Endodermal cell (in vitro differentiated cells): ENCODE data around the gene NFYA. TPM values are rescaled to one million over a fixed set of nuclear protein-coding genes. Genes with fewer than 3 reads are reported as not detected.

Experiments used
- DNase-seq: peaks from one replicate; pipeline ENCODE4 v3.0.0-alpha.2; 2017
- H3K27ac ChIP-seq: 2 replicates; pipeline ENCODE4 v1.5.1; 2013; ENCODE audit warnings: mild to moderate bottlenecking, low read depth, low read length, moderate library complexity
- H3K27me3 ChIP-seq: 2 replicates; pipeline ENCODE4 v1.6.1; 2013; ENCODE audit warnings: mild to moderate bottlenecking, low read length, moderate library complexity; ENCODE audit not compliant: insufficient read depth, control insufficient read depth, poor library complexity, severe bottlenecking
- H3K36me3 ChIP-seq: 2 replicates; pipeline ENCODE4 v1.7.0; 2013; ENCODE audit warnings: mild to moderate bottlenecking, low read length, moderate library complexity; ENCODE audit not compliant: control insufficient read depth, insufficient read depth
- H3K4me1 ChIP-seq: one replicate; pipeline ENCODE4 v1.7.0; 2013; ENCODE audit warnings: low read length; ENCODE audit not compliant: control insufficient read depth, insufficient read depth
- H3K4me3 ChIP-seq: 2 replicates; pipeline ENCODE4 v1.5.1; 2013; ENCODE audit warnings: mild to moderate bottlenecking, low read length, moderate library complexity
- H3K9ac ChIP-seq: 2 replicates; pipeline ENCODE4 v1.6.1; 2013; ENCODE audit warnings: mild to moderate bottlenecking, low read length, moderate library complexity; ENCODE audit not compliant: poor library complexity, severe bottlenecking; ENCODE audit errors: extremely low read depth
- H3K9me3 ChIP-seq: 2 replicates; pipeline ENCODE4 v1.6.1; 2013; ENCODE audit warnings: mild to moderate bottlenecking, low read length, moderate library complexity; ENCODE audit not compliant: control insufficient read depth
- H3K27ac Mint-ChIP-seq: 2 replicates; pipeline ENCODE4 v1.8.0; 2020; ENCODE audit warnings: mixed read lengths
- H3K27me3 Mint-ChIP-seq: 2 replicates; pipeline ENCODE4 v1.8.0; 2021; ENCODE audit warnings: mild to moderate bottlenecking, mixed read lengths; ENCODE audit not compliant: insufficient read depth
- H3K36me3 Mint-ChIP-seq: 2 replicates; pipeline ENCODE4 v1.8.0; 2020; ENCODE audit warnings: low read depth, mixed read lengths
- H3K4me1 Mint-ChIP-seq: 2 replicates; pipeline ENCODE4 v1.8.0; 2020; ENCODE audit warnings: mixed read lengths
- H3K4me3 Mint-ChIP-seq: 2 replicates; pipeline ENCODE4 v1.8.0; 2020; ENCODE audit warnings: mild to moderate bottlenecking, moderate library complexity, mixed read lengths
- H3K9me3 Mint-ChIP-seq: 2 replicates; pipeline ENCODE4 v1.8.0; 2020; ENCODE audit warnings: mild to moderate bottlenecking, mixed read lengths
- WGBS, 2 experiments: methylation state at CpG; one replicate each; pipeline versions ENCODE4 v1.1.5 to v1.1.7; 2013; ENCODE audit warnings: missing lambda C conversion rate in 2 of 2, mixed read lengths in 1 of 2; ENCODE audit not compliant: insufficient coverage in 1 of 2, insufficient read length in 1 of 2; 5-methylcytosine and 5-hydroxymethylcytosine counted together
- total RNA-seq, 2 donors: library from RNA; stranded (reverse); fragmentation: NEBNext Ultra II Directional in 1 of 2; extraction: Animal tissue kit (Norgen Biotek cat#: 25700) in 1 of 2; gene quantifications; 2 replicates in 1 of 2; 3 replicates in 1 of 2; pipeline ENCODE4 v1.2.1, GENCODE V29; 2021
- TF ChIP-seq, protein P1 (sequence below): fragments of 200-600 bp; sonication (generic); conservative IDR thresholded peaks from 2 replicates; pipeline ENCODE4 v1.5.0; 2021; ENCODE audit warnings: antibody characterized with exemption, mild to moderate bottlenecking

Gene NFYA
- total RNA-seq, 2 donors from 2014 or later: 44.8 to 45.8 TPM

DNA sequence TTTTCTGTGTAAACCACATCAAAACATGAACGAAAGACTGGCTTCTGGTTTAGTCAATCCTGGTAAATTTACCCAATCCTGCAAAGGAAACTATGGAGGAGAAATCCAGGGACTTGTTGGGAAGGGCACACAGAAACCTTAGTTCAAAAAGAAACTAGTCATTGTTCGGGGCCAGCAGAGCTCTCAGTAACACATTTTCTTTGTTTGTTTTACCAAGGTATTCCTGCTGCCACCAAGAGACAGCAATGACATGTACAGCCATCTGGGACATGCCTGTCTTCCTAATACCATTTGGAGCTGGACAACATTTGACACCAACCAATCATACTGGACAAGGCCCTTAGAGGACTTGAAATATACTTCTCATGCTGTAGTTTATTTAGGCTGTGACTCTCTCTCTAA lies 8.9 kb upstream of the NFYA start:
- H3K36me3 ChIP-seq: peaks cover 18% of the 10 kb centered on the region
- H3K4me3 ChIP-seq: no peak overlapping the region
- DNase-seq: no peak
- 91 to 94% methylated on average over 2 of the region's 2 CpGs for WGBS, 2 experiments
- H3K36me3 Mint-ChIP-seq: peaks cover 24% of the 10 kb centered on the region
- no peaks in the 10 kb centered on the region for H3K9me3 Mint-ChIP-seq
- H3K27me3 Mint-ChIP-seq: no peaks in the 10 kb centered on the region
- H3K27ac ChIP-seq: no peak overlapping the region
- H3K9me3 ChIP-seq: no peaks in the 10 kb centered on the region
- peaks cover 57% of the 10 kb centered on the region for H3K4me1 Mint-ChIP-seq
- H3K27me3 ChIP-seq: no peaks in the 10 kb centered on the region
- no peak overlapping the region for H3K4me3 Mint-ChIP-seq
- H3K4me1 ChIP-seq: peaks cover 20% of the 10 kb centered on the region
- no peak overlapping the region for H3K9ac ChIP-seq
- no peak overlapping the region for H3K27ac Mint-ChIP-seq
- TF ChIP-seq, protein P1, sequence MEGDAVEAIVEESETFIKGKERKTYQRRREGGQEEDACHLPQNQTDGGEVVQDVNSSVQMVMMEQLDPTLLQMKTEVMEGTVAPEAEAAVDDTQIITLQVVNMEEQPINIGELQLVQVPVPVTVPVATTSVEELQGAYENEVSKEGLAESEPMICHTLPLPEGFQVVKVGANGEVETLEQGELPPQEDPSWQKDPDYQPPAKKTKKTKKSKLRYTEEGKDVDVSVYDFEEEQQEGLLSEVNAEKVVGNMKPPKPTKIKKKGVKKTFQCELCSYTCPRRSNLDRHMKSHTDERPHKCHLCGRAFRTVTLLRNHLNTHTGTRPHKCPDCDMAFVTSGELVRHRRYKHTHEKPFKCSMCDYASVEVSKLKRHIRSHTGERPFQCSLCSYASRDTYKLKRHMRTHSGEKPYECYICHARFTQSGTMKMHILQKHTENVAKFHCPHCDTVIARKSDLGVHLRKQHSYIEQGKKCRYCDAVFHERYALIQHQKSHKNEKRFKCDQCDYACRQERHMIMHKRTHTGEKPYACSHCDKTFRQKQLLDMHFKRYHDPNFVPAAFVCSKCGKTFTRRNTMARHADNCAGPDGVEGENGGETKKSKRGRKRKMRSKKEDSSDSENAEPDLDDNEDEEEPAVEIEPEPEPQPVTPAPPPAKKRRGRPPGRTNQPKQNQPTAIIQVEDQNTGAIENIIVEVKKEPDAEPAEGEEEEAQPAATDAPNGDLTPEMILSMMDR: no peak

DNA sequence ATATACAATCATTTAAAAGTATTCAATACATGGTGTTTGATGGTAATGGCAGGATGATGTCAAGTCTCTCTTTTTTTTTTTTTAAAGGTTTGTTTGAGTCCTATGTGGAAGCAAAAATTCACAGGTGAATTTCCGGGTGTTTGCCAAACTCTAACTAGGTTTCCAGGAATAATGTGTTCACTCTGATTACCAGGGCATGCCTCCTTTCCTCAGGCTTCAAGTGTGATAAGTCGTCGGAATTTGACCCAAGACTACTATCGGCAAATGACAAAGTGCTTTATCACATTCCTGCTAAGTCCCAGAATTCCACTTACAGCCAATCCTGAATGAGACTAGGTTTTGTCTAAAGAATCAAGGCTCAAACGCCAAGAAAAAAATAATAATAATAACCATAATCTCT lies 7.9 kb upstream of the NFYA start:
- Histone ChIP-seq H3K9me3 (no peaks in the 10 kb centered on the region), H3K4me1 (peaks cover 20% of the 10 kb centered on the region), H3K27ac (no peak overlapping the region), H3K4me3 (peak overlapping the region; percentile 2), H3K36me3 (peaks cover 22% of the 10 kb centered on the region), H3K27me3 (no peaks in the 10 kb centered on the region), H3K9ac (no peak overlapping the region)
- 86 to 95% methylated on average over 4 to 5 of the region's 5 CpGs for WGBS, 2 experiments
- peak overlapping the region; percentile 9 for H3K27ac Mint-ChIP-seq
- peaks cover 51% of the 10 kb centered on the region for H3K4me1 Mint-ChIP-seq
- H3K36me3 Mint-ChIP-seq: peaks cover 24% of the 10 kb centered on the region
- no peak overlapping the region for H3K4me3 Mint-ChIP-seq
- TF ChIP-seq, protein P1: no peak
- H3K27me3 Mint-ChIP-seq: no peaks in the 10 kb centered on the region
- H3K9me3 Mint-ChIP-seq: no peaks in the 10 kb centered on the region
- no peak for DNase-seq

DNA sequence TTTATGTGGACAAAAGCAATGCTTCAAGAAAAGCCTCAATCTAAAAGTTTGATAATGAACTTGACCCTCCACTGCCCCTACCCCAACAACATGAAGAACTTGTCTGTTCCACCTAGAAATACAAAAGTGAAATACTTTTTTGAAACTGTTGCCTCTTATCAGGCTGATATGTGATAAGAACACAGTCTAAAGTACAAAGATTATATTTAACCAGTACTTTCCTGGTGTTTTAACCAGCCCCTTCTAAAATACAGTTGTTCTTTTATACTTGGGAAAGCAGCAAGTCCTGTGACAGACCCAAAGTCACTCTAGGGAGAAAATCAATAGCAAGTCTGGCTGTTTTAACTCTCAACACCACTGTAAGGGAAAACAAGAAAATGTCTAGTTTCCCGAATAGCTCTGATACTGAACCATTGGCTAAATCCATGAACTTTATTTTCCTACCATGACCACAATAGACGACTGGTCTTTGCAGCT lies 7.2 kb upstream of the NFYA start:
- Mint-ChIP-seq H3K36me3 (peaks cover 24% of the 10 kb centered on the region), H3K27ac (no peak overlapping the region), H3K4me1 (peaks cover 48% of the 10 kb centered on the region), H3K4me3 (no peak overlapping the region), H3K27me3 (no peaks in the 10 kb centered on the region), H3K9me3 (no peaks in the 10 kb centered on the region)
- Histone ChIP-seq H3K27ac (no peak overlapping the region), H3K9ac (no peak overlapping the region), H3K27me3 (no peaks in the 10 kb centered on the region), H3K36me3 (peaks cover 30% of the 10 kb centered on the region), H3K4me1 (peaks cover 20% of the 10 kb centered on the region), H3K9me3 (no peaks in the 10 kb centered on the region), H3K4me3 (no peak overlapping the region)
- WGBS, 2 experiments: 83 to 93% methylated on average over 1 to 2 of the region's 2 CpGs
- DNase-seq: no peak
- TF ChIP-seq, protein P1: no peak
